ENCODE results near the gene NFKBIB. TPM values are rescaled to one million over a fixed set of nuclear protein-coding genes. Genes with fewer than 3 reads are reported as not detected.

NFKBIB gene
- total RNA-seq, 2 experiments from 2014 or later, result 56.5 to 57.9 TPM

DNA sequence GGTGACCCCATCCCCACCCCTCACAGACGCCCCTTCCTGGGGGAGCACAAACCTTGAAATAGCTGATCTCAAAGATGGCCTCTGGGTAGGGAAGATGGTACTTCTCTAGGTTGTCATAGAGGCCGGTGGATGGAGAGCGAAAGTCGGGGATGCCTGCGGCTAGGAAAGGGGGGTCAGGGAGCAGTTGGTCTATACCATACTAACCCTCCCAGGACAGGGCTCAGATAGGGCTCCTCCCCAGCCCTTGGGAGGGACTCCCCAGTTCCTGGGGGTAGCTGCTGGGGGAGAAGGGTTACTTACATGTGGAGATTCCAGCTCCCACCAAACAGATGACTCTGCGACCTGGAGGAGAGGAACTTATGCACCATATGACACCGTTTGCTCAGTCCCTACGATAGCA is 10.0 kb upstream of the NFKBIB start:
- CTCF ChIA-PET, result interaction anchor here (1.2 kb wide), 1 partner anchor 11 kb away, joined by 3 read pairs; no protein-coding TSS in a partner anchor

DNA sequence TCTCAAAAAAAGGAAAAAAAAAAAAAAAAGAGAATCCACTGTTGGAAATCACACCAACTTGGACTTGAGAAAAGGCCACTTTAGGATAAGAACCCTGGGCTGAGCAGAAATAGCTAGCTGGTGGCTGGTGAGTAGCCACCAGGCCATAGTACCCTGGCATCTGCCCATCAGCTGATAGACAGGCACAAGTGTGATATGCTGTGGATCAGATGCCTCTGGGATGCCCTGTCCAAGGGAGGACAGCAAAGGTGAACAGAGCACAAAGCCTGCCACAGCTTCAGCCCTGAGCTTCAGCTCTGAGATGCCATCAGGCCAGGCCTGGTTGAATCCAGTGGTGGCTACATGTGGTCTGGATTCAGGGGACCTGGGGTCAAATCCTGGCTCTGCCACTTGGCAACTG is 9.1 kb upstream of the NFKBIB start:
- intact Hi-C loops (cut with micrococcal nuclease), result no loop called here
- TF ChIP-seq, protein P1, sequence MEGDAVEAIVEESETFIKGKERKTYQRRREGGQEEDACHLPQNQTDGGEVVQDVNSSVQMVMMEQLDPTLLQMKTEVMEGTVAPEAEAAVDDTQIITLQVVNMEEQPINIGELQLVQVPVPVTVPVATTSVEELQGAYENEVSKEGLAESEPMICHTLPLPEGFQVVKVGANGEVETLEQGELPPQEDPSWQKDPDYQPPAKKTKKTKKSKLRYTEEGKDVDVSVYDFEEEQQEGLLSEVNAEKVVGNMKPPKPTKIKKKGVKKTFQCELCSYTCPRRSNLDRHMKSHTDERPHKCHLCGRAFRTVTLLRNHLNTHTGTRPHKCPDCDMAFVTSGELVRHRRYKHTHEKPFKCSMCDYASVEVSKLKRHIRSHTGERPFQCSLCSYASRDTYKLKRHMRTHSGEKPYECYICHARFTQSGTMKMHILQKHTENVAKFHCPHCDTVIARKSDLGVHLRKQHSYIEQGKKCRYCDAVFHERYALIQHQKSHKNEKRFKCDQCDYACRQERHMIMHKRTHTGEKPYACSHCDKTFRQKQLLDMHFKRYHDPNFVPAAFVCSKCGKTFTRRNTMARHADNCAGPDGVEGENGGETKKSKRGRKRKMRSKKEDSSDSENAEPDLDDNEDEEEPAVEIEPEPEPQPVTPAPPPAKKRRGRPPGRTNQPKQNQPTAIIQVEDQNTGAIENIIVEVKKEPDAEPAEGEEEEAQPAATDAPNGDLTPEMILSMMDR (IDR thresholded peaks at IDR 0.05), result no peak
- POLR2A ChIA-PET, result interaction anchor here (0.7 kb wide), 1 partner anchor 10 kb away, joined by 4 read pairs; no protein-coding TSS in a partner anchor
- peaks cover 3% of the 10 kb centered on the region for H3K36me3 Mint-ChIP-seq (ENCODE audit: low read depth)
- no peak for DNase-seq
- ATAC-seq, result no peak
- no peaks in the 10 kb centered on the region for H3K9me3 Mint-ChIP-seq
- H3K4me1 Mint-ChIP-seq (ENCODE audit: low read depth), result peaks cover 5% of the 10 kb centered on the region
- no peak overlapping the region for H3K4me3 Mint-ChIP-seq
- H3K27ac Mint-ChIP-seq, result no peak overlapping the region
- CTCF ChIA-PET, result interaction anchor here (0.8 to 1.2 kb wide), 2 partner anchors 12 to 51 kb away, joined by 3 read pairs; no protein-coding TSS in a partner anchor
- H3K27me3 Mint-ChIP-seq, result no peaks in the 10 kb centered on the region

More for the DNA sequence above, 10.0 kb upstream of the NFKBIB start:
- POLR2A ChIA-PET, result interaction anchor here (0.9 kb wide), 1 partner anchor 12 kb away, joined by 3 read pairs; the partner anchor contains the start of gene RINL
- Mint-ChIP-seq H3K9me3 (no peaks in the 10 kb centered on the region), H3K4me3 (no peak overlapping the region), H3K36me3 (ENCODE audit: low read depth) (peaks cover 3% of the 10 kb centered on the region), H3K27ac (no peak overlapping the region), H3K4me1 (ENCODE audit: low read depth) (peaks cover 5% of the 10 kb centered on the region), H3K27me3 (no peaks in the 10 kb centered on the region)
- TF ChIP-seq, protein P1 (IDR thresholded peaks at IDR 0.05), result no peak
- no peak for ATAC-seq
- no peak for DNase-seq
- intact Hi-C loops (cut with micrococcal nuclease), result no loop called here

DNA sequence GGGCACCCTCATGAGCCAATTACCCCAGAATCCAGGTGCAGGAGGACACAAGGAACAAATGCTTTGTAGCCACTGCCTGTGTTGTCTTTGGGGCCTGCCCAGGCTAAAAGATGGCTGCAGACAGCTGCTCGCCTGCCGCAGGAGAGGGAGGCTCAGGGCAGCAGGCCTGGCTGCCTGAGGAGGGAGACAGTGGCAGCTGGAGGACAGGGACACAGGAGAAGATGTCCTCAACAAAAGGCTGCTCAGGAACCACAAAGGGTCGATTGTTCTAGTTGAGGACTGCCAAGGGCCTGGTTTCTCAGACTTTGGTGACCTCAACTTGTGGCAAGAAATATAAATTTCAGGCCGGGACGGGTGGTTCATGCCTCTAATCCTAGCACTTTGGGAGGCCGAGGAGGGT is 8.0 kb upstream of the NFKBIB start:
- Mint-ChIP-seq H3K36me3 (ENCODE audit: low read depth) (peaks cover 3% of the 10 kb centered on the region), H3K27ac (no peak overlapping the region), H3K9me3 (no peaks in the 10 kb centered on the region), H3K4me3 (no peak overlapping the region), H3K4me1 (ENCODE audit: low read depth) (peaks cover 5% of the 10 kb centered on the region), H3K27me3 (no peaks in the 10 kb centered on the region)
- intact Hi-C loops (cut with micrococcal nuclease), result no loop called here
- TF ChIP-seq, protein P1 (IDR thresholded peaks at IDR 0.05), result no peak
- ChIA-PET POLR2A (no interaction called here), CTCF (no interaction called here)
- DNase-seq (no peak), ATAC-seq (no peak)

DNA sequence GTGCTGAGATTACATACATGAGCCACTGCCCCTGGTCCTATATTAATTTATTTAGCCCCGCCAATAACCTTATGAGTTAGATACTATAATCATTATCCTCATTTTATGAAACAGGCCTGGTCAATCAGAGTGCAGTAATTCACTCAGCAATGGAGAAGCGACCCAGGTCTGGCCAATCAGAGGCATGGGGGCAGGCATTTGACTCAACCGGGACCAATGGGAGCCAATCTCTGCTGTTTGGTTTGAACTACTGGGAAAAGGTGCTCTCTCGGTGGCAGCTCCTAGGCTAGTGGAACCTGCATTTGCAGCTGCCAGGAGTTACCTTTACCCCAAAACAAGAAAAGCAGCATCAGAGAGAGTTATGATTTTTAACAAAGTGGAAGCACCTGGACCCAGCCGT is 6.9 kb upstream of the NFKBIB start:
- no peak overlapping the region for H3K27ac Mint-ChIP-seq
- ChIA-PET POLR2A (no interaction called here), CTCF (interaction anchor here (1.0 kb wide), 1 partner anchor 17 kb away, joined by 3 read pairs; no protein-coding TSS in a partner anchor)
- no peaks in the 10 kb centered on the region for H3K27me3 Mint-ChIP-seq
- DNase-seq (no peak), ATAC-seq (no peak)
- intact Hi-C loops (cut with micrococcal nuclease), result no loop called here
- H3K36me3 Mint-ChIP-seq (ENCODE audit: low read depth), result peaks cover 3% of the 10 kb centered on the region
- no peak overlapping the region for H3K4me3 Mint-ChIP-seq
- H3K9me3 Mint-ChIP-seq, result no peaks in the 10 kb centered on the region
- H3K4me1 Mint-ChIP-seq (ENCODE audit: low read depth), result peaks cover 2% of the 10 kb centered on the region
- TF ChIP-seq, protein P1 (IDR thresholded peaks at IDR 0.05), result no peak

DNA sequence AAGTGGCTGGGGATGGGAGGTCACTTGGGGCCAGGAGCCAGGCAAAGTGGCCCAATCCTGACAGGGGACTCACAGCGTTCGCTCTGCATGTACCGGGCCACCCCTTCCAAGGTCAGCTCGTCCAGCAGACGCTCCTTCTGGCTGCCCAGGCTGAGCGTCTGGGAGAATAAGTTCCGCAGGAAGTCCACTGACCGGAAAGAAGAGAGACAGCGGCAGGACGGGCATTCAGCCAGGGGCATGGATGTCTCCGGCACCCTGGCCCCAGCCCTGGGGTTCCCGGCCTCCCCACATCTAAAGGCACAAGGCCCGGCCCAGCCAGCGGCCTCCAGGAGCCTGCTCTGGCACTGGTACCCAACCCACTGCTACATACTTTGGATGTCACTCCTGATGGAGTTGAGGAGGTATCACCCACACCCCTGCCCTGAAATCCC is 6.4 kb upstream of the NFKBIB start:
- ATAC-seq, result no peak
- CTCF ChIA-PET, result interaction anchor here (1.0 kb wide), 1 partner anchor 18 kb away, joined by 3 read pairs; no protein-coding TSS in a partner anchor

More for the DNA sequence above, 6.4 kb upstream of the NFKBIB start:
- TF ChIP-seq, protein P1 (IDR thresholded peaks at IDR 0.05), result no peak
- POLR2A ChIA-PET, result no interaction called here
- Mint-ChIP-seq H3K4me1 (ENCODE audit: low read depth) (peaks cover 7% of the 10 kb centered on the region), H3K9me3 (no peaks in the 10 kb centered on the region), H3K4me3 (no peak overlapping the region), H3K36me3 (ENCODE audit: low read depth) (peaks cover 3% of the 10 kb centered on the region), H3K27me3 (no peaks in the 10 kb centered on the region), H3K27ac (no peak overlapping the region)
- intact Hi-C loops (cut with micrococcal nuclease), result no loop called here
- DNase-seq, result no peak
